Erythroblast (primary cell): ENCODE data around the gene IL7R.
"Not testable (repeated sequence)": the region's sequence is repeated elsewhere in the genome, so short reads cannot be mapped to it uniquely, and the experiment has no call there.

ENCODE experiments used
- DNase-seq, 2 experiments: peaks; one replicate each; lab custom pipeline; 2025; lab: John Stamatoyannopoulos, UW
- GATA1 ChIP-seq: IDR thresholded peaks from 2 replicates; pipeline ENCODE4 v1.6.1; 2011; ENCODE audit warnings: low read depth, mild to moderate bottlenecking, control low read depth, low read length, moderate library complexity
- POLR2A ChIP-seq: IDR thresholded peaks from 2 replicates; pipeline ENCODE4 v1.6.1; 2011; ENCODE audit warnings: mild to moderate bottlenecking, low read length

IL7R gene

DNA sequence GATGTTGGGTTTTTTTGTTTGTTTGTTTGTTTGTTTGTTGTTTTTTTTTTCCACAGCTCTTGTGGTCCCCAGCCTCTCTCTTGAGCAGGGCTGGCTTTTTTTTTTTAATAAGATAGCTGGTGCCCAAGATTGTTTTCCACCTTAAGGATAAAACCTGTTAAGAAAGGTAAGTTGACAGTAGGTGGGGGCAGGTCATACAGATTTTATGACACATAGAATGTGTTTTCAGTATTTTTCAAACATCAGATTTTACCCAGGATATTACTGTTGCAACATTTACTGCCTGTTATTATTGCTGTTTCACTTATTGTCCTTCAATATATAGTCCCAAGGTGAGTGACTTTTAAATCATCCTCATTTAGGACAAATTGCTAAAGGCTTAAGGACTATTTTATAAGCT lies 3.9 kb upstream of the IL7R start:
- DNase-seq = no peak
- TF ChIP-seq POLR2A = no peak
- no peak for TF ChIP-seq GATA1

DNA sequence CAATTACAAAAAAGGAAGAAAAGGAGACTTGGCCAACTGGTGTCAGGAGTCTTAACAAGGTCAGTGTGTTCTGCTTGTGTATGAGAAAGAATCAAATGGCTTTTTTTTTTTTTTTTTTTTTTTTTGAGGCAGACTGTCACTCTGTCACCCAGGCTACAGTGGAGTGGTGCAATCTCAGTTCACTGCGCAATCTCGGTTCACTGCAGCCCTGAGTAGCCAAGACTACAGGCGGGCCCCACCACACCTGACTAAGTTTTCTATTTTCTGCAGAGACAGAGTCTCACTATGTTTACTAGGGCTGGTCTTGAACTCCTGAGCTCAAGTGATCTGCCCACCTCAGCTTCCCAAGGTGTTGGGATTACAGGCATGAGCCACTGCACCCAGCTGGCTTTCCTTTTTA lies 3.1 kb upstream of the IL7R start:
- no peak for DNase-seq
- no peak for TF ChIP-seq GATA1
- no peak for TF ChIP-seq POLR2A

DNA sequence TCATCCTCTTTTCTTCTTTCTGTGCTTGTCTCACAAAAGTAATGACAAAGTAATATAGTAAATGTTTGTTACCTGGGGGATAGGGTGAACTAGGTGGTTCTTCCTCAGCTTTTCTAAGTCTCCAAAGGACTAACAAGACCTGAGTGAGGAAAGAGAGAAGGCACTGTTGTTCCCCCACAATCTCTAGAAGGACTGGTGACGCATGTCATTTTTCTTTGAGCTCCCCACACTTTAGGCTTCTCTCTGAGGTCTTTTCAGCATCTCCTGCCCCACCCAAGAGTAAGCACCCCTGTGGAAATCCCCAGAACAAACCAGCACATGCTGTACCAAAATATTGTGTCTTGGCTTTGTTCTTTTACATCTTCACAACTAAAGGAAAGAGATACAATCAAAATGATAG lies 2.4 kb upstream of the IL7R start:
- no peak for DNase-seq

DNA sequence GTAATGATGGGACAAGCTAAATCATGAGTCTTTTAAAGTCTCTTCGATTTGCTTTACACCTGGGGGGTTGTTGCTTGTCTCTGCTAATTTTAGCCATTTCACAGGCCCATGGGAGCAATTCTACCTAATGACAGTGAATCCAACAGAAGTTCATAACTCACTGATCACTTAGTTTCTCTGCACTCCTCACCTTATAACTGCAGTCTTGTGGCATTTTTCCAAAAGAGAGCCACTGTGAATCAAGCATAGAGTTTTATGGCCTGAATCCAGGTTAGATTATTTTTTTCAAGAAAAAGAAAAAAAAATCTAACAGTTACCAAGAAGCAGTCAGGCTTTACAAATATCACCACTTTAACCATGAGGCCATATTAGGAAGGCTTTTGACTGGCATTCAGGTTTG lies 1.5 kb upstream of the IL7R start:
- no peak for DNase-seq
- no peak for TF ChIP-seq GATA1
- TF ChIP-seq POLR2A = no peak

More for the DNA sequence above, 2.4 kb upstream of the IL7R start:
- TF ChIP-seq POLR2A = no peak
- TF ChIP-seq GATA1 = no peak

DNA sequence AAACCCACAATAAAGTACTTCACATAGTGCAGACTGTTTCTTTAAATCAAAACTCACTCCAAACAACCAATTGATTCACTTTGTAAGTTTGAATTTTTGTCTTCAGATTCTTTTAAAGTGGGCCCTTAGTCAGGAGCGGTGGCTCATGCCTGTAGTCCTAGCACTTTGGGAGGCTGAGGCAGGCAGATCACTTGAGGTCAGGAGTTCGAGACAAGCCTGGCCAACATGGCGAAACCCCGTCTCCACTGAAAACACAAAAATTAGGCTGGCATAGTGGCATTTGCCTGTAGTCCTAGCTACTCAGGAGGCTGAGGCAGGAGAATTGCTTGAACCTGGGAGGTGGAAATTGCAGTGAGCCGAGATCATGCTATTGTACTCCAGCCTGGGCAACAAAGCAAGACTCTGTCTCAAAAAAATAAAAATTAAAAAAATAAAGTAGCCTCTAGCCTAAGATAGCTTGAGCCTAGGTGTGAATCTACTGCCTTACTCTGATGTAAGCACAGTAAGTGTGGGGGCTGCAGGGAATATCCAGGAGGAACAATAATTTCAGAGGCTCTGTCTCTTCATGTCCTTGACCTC lies 416 bp upstream of the IL7R start:
- DNase-seq = not testable (repeated sequence)

DNA sequence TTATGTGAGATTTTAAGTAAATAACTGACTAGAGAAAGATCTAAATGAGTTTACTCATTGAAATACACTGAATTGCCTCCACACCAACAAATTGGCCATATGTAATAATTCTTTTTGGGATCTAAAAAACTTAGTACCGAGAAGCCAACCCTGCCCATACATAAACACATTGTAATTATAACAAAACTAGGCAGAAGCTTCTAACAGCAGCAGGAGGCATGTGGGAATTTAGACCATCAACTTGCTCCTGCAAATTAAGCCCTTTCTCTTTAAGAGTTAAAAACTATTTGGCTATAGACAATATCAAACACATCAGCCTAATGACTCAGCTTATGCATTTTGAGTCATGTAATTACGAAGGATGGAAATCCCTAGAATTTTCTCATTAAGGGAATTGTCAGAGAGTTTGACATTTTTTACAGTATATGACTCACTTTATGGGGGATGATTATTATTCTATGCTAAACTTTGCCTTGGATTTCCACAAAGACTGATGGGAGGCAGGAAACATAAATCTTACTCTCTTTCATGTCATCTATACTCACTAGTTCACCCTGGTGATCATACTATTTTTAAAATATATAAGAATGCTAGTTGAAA lies 1.0 kb downstream of the IL7R start:
- no peak for DNase-seq
- TF ChIP-seq POLR2A = no peak
- no peak for TF ChIP-seq GATA1

DNA sequence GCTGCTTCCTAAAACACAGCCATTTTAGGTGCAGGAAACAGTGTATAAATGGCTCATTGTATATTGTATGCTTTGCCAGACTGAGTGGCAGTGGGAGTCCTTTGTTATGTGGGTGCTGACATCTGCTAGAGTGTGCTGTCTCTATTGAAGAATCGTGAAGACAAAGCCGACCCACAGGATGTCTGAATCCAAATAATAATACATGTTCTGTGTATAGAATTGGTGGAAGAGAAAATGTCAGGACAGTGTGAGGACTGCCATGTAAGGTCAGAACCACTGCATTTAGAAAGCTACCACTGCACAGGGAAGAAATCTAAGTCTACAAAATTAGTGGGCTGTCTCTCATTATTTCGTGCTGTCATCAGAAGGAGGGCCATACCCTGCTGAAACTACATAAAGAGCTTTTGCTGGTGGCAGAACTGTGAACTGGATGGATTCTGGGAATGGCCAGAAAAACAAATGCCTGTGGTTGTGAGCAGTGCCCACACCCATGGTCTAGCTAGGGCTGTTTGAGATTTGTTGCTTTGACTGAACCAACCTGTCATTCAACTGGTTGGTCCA lies 2.5 kb downstream of the IL7R start:
- TF ChIP-seq POLR2A = no peak
- no peak for TF ChIP-seq GATA1
- no peak for DNase-seq

DNA sequence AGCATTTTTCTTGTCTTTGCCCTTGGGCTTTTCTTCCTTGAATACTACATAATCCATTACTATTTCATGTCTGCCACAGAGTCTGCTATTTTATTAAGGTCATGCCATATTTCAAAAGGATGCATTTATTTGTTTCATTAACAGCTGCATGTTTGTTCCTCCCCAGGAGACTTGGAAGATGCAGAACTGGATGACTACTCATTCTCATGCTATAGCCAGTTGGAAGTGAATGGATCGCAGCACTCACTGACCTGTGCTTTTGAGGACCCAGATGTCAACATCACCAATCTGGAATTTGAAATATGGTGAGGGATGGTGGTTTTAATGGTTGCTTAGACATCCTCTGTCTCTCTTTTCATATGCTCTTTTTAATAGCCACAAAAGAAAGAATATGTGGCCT lies 4.0 kb downstream of the IL7R start:
- no peak for DNase-seq

DNA sequence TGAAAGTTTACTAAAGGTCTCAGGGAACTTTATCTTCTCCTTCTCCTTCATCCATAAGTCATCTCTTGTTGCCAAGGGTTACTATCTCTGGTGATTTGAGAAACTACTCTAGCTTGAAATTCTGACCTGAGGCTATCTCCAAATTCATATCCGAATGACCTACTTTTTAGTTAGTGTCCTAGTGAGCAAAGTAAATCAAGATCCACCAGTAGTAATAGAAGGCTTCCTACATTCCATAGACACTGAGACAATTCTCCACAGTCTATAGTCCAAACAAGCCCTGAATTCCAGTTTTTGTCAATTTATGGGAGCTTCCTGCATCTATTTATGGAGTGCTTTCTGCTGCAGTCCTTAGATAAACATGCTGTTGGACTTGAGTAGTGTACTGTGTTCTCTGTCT lies 5.0 kb downstream of the IL7R start:
- no peak for TF ChIP-seq GATA1
- TF ChIP-seq POLR2A = no peak
- no peak for DNase-seq

More for the DNA sequence above, 4.0 kb downstream of the IL7R start:
- TF ChIP-seq GATA1 (no peak), POLR2A (no peak)

DNA sequence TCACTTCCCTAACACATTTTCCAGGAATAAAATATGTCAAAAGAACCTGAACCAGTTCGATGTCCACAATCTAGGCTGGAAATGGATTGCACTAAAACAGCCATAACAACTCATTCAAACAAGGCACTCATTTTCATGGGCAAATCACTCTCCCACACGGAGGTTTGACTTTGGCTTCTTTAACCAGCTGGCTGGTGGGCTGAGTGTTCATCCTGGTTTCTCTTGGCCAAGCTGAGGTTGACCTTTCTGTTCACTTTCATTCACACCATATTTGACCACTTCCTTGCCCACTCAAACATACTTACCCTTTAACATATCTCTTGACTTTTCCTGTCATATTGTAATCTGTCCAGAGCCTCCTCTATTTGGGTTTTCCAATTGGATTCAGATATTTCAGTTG lies 5.4 kb downstream of the IL7R start:
- no peak for TF ChIP-seq GATA1
- no peak for TF ChIP-seq POLR2A
- DNase-seq = no peak

DNA sequence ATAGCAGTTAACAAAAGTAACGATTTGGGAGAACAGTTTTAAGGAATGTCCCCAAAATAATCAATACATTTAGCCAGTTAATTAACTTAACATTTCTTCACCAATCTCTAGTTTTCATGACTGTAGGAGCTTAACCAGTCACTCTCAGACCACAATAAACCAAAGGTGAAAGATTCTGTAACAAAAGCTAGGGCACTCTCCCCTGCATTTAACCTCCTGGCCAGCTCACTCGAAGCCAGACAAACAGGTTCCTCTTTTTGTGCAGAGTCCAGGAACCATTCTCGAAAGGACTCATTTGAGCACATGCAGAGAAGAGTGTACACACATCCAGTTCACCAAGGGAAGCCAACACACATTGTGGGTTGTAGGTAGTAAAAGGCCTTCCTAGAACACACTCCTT lies 6.5 kb downstream of the IL7R start:
- DNase-seq = no peak
- no peak for TF ChIP-seq POLR2A
- no peak for TF ChIP-seq GATA1

DNA sequence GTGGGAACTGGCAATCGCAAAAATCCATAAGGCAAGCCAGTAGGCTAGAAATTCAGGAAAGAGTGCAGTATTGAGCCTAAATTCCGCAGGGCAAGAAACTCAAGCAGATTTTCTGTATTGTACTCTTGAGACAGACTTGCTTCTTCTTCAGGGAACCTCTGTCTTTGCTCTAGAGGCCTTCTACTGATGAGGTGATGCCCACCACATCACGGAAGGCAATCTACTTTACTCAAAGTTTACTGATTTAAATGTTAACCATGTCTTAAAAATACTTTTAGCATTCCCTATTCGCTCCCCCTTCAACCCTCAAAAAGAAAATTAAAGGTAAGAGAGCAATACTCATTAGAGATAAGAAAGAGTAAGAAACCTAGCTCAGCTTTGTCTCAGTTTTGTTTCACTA lies 11.3 kb downstream of the IL7R start:
- no peak for DNase-seq
- TF ChIP-seq POLR2A (no peak), GATA1 (no peak)

DNA sequence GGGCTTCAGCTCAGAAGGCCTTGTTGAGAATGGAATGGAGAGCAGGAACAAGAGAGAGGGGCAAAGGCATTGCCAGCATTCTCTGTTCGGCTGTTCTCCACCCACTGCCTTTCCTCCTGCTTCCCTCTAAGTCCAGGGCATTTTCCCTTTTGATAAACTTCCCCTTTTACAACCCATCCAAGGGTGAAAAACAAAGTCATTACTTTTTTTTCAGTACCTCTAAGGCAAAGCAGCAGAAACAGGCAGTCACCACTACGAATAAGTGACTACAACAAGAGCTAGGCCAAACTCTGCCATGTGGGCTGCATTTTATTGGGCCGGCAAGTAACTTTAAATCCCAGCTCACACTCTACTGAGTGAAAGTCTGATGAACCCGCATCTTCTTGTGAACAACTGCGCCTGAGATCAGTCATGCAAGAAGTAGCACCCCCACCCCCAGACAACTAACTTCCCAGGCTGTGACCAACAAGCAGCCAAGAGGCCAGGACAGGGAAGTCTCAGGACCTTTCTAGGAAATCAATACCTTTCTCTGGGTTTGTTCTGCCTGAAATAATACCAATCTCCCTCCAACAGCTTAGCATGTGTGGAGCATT lies 13.1 kb downstream of the IL7R start:
- TF ChIP-seq POLR2A (no peak), GATA1 (no peak)
- no peak for DNase-seq

DNA sequence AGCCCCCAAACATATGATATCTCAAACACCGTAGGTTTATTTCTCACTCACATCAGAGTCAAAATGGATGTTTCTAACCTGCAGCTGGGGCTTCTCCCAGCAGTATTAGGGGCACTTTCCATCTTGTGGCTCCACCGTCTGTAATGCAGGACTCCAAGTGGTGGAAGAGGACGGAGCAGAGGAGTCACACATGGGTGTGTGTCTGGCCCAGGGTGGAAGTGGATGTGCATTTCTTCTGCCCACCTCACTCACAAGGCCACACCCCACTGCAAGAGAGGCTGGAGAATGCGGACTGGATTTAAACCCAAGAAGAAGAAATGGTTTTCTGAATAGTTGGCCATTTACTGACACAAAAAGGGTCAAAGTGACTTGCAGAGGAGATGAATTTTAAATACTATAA lies 13.9 kb downstream of the IL7R start:
- DNase-seq = no peak
- no peak for TF ChIP-seq POLR2A
- no peak for TF ChIP-seq GATA1
